PC-9 (cell line): ENCODE data around the gene FUBP1.

ENCODE experiments used
- EZH2 ChIP-seq: fragments of 200-600 bp; sonication (generic); IDR thresholded peaks from 2 replicates; pipeline ENCODE4 v1.8.0; 2017; ENCODE audit warnings: antibody characterized with exemption, low read depth
- TF ChIP-seq, protein P1 (sequence below): fragments of 200-600 bp; sonication (generic); conservative IDR thresholded peaks from 2 replicates; pipeline ENCODE4 v1.6.1; 2017; ENCODE audit warnings: mixed run types, antibody characterized with exemption, mild to moderate bottlenecking, moderate library complexity

- TF ChIP-seq, protein P1, sequence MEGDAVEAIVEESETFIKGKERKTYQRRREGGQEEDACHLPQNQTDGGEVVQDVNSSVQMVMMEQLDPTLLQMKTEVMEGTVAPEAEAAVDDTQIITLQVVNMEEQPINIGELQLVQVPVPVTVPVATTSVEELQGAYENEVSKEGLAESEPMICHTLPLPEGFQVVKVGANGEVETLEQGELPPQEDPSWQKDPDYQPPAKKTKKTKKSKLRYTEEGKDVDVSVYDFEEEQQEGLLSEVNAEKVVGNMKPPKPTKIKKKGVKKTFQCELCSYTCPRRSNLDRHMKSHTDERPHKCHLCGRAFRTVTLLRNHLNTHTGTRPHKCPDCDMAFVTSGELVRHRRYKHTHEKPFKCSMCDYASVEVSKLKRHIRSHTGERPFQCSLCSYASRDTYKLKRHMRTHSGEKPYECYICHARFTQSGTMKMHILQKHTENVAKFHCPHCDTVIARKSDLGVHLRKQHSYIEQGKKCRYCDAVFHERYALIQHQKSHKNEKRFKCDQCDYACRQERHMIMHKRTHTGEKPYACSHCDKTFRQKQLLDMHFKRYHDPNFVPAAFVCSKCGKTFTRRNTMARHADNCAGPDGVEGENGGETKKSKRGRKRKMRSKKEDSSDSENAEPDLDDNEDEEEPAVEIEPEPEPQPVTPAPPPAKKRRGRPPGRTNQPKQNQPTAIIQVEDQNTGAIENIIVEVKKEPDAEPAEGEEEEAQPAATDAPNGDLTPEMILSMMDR, result no peak
- no peak for TF ChIP-seq EZH2
Measured at GRCh38 chr1:77975907-77976306, 3.0 kb downstream of the FUBP1 start.
